Neuronal stem cell (in vitro differentiated cells): ENCODE data around the gene KIAA1549.
"Not testable (repeated sequence)": the region's sequence is repeated elsewhere in the genome, so short reads cannot be mapped to it uniquely, and the experiment has no call there.

Experiments used
- DNase-seq: peaks from one replicate; pipeline ENCODE4 v3.0.0-alpha.2; 2013; ENCODE audit warnings: low spot score
- H2AFZ ChIP-seq: one replicate; pipeline ENCODE4 v1.6.1; 2013; ENCODE audit warnings: mild to moderate bottlenecking, low read length, inconsistent platforms
- H2AK5ac ChIP-seq: 2 replicates; pipeline ENCODE4 v1.6.1; 2013; ENCODE audit warnings: low read depth, mild to moderate bottlenecking, inconsistent platforms, low read length, moderate library complexity, mixed read lengths
- H2BK120ac ChIP-seq: 2 replicates; pipeline ENCODE4 v1.6.1; 2013; ENCODE audit warnings: low read depth, mild to moderate bottlenecking, inconsistent platforms, low read length, moderate library complexity, mixed read lengths
- H2BK12ac ChIP-seq: one replicate; pipeline ENCODE4 v1.6.1; 2013; ENCODE audit warnings: low read length, inconsistent platforms
- H2BK15ac ChIP-seq: 2 replicates; pipeline ENCODE4 v1.6.1; 2013; ENCODE audit warnings: mild to moderate bottlenecking, low read length, inconsistent platforms, mixed read lengths
- H2BK5ac ChIP-seq: one replicate; pipeline ENCODE4 v1.6.1; 2013; ENCODE audit warnings: inconsistent platforms, mild to moderate bottlenecking, low read length, moderate library complexity
- H3K14ac ChIP-seq: one replicate; pipeline ENCODE4 v1.6.1; 2013; ENCODE audit warnings: low read length, inconsistent platforms
- H3K18ac ChIP-seq: 2 replicates; pipeline ENCODE4 v1.6.1; 2013; ENCODE audit warnings: low read length, inconsistent platforms
- H3K23ac ChIP-seq: 2 replicates; pipeline ENCODE4 v1.6.1; 2013; ENCODE audit warnings: low read depth, mild to moderate bottlenecking, mixed read lengths, low read length, inconsistent platforms; ENCODE audit not compliant: poor library complexity
- H3K27ac ChIP-seq: replicated peaks from 3 replicates; pipeline ENCODE4 v1.5.1; 2013; ENCODE audit warnings: low read length, inconsistent platforms
- H3K27me3 ChIP-seq, 3 experiments: 2 replicates each; pipeline ENCODE4 v1.6.1; 2013; ENCODE audit warnings: low read length in 3 of 3, mild to moderate bottlenecking in 2 of 3, inconsistent platforms in 1 of 3, low read depth in 1 of 3, mixed read lengths in 1 of 3, moderate library complexity in 1 of 3; ENCODE audit not compliant: control insufficient read depth in 3 of 3, insufficient read depth in 3 of 3
- H3K36me3 ChIP-seq, 2 donors: replicated peaks in 1 of 2; 2 replicates each; pipeline ENCODE4 v1.6.1; 2013; ENCODE audit warnings: low read length in 2 of 2; ENCODE audit not compliant: control insufficient read depth in 2 of 2, insufficient read depth in 2 of 2
- H3K4ac ChIP-seq: 2 replicates; pipeline ENCODE4 v1.6.1; 2013; ENCODE audit warnings: inconsistent platforms, mild to moderate bottlenecking, low read length, moderate library complexity
- H3K4me1 ChIP-seq, 2 donors: 1 replicate in 1 of 2; 2 replicates in 1 of 2; pipeline ENCODE4 v1.6.1; 2013; ENCODE audit warnings: low read length in 2 of 2, low read depth in 1 of 2; ENCODE audit not compliant: control insufficient read depth in 2 of 2, insufficient read depth in 1 of 2
- H3K4me2 ChIP-seq: one replicate; pipeline ENCODE4 v1.6.1; 2013; ENCODE audit warnings: mild to moderate bottlenecking, low read length, inconsistent platforms; ENCODE audit not compliant: insufficient read depth, poor library complexity, severe bottlenecking
- H3K4me3 ChIP-seq, 2 donors: 2 replicates each; pipeline ENCODE4 v1.5.1; 2013; ENCODE audit warnings: low read length in 2 of 2, mild to moderate bottlenecking in 2 of 2, inconsistent platforms in 1 of 2, moderate library complexity in 1 of 2
- H3K79me1 ChIP-seq: one replicate; pipeline ENCODE4 v1.6.1; 2013; ENCODE audit warnings: low read depth, mild to moderate bottlenecking, inconsistent platforms, low read length, moderate library complexity
- H3K9ac ChIP-seq: one replicate; pipeline ENCODE4 v1.6.1; 2013; ENCODE audit warnings: mild to moderate bottlenecking, low read depth, low read length, inconsistent platforms; ENCODE audit not compliant: poor library complexity
- H3K9me3 ChIP-seq, 2 donors: replicated peaks in 1 of 2; 2 replicates each; pipeline versions ENCODE3 to v1.6.1; 2013; ENCODE audit warnings: low read length in 2 of 2, mild to moderate bottlenecking in 2 of 2, inconsistent platforms in 1 of 2, low read depth in 1 of 2, mixed read lengths in 1 of 2, moderate library complexity in 1 of 2; ENCODE audit not compliant: control insufficient read depth in 2 of 2, insufficient read depth in 1 of 2
- H4K8ac ChIP-seq: one replicate; pipeline ENCODE4 v1.6.1; 2013; ENCODE audit warnings: low read depth, mild to moderate bottlenecking, inconsistent platforms, low read length, moderate library complexity
- H4K91ac ChIP-seq: one replicate; pipeline ENCODE4 v1.6.1; 2013; ENCODE audit warnings: low read length, low read depth, mild to moderate bottlenecking, inconsistent platforms; ENCODE audit not compliant: poor library complexity
- WGBS, 2 donors: extraction: QIAGEN DNeasy Blood & Tissue Kit; methylation state at CpG; one replicate each; pipeline ENCODE4 v1.1.7; 2013; ENCODE audit warnings: missing lambda C conversion rate in 2 of 2, mixed read lengths in 1 of 2; ENCODE audit not compliant: insufficient read length in 2 of 2, insufficient replicate concordance in 1 of 2; ENCODE audit errors: extremely low coverage in 2 of 2; 5-methylcytosine and 5-hydroxymethylcytosine counted together

The KIAA1549 gene

DNA sequence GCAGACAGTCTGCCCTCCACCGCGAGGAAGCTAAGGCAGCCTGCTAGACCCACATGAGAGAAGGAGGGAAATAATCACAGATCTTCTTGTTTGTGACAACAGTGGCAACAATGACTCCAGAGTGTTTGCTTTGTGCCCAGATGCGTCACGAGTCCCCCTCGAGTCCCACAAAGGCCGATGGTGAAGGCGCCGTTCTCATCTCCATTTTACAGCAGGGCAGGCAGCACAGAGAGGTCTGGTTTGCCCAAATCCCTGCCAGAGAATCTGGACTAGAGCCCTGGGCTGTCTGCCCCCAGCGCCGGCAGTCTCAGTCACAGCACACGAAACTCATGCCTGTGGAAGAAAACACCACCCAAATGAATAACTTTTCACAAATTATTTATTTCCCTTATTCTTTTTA, 38.1 kb downstream of the KIAA1549 start:
- Histone ChIP-seq H2BK120ac (no peak overlapping the region), H2BK5ac (no peak overlapping the region), H3K14ac (no peak overlapping the region), H4K8ac (no peak overlapping the region), H3K23ac (no peak overlapping the region), H3K4me3 (no peak overlapping the region), H4K91ac (no peak overlapping the region), H3K79me1 (peaks cover 3% of the 10 kb centered on the region), H3K18ac (peak overlapping the region; percentile 57), H3K27me3 (no peaks in the 10 kb centered on the region), H3K4ac (no peak overlapping the region), H3K9ac (peak overlapping the region; percentile 44), H3K27ac (no peak overlapping the region), H3K9me3 (no peaks in the 10 kb centered on the region), H3K36me3 (peaks cover 0 to 7% of the 10 kb centered on the region in 2 donors), H3K4me1 (no peaks in the 10 kb centered on the region), H2AK5ac (no peak overlapping the region), H2BK12ac (no peak overlapping the region), H2AFZ (no peak overlapping the region), H3K4me2 (no peak overlapping the region), H2BK15ac (no peak overlapping the region)
- no peak for DNase-seq
- WGBS, 2 donors: no CpG with 5 or more reads among the region's 11 CpGs

GRCh38 chr7:138941545-138941944, 39.6 kb downstream of the KIAA1549 start:
- Histone ChIP-seq H2BK120ac (no peak overlapping the region), H3K4me3 (no peak overlapping the region), H2BK15ac (no peak overlapping the region), H2BK12ac (no peak overlapping the region), H2BK5ac (no peak overlapping the region), H3K4ac (no peak overlapping the region), H3K4me2 (no peak overlapping the region), H3K9ac (no peak overlapping the region), H3K27me3 (no peaks in the 10 kb centered on the region), H3K14ac (no peak overlapping the region), H3K9me3 (no peaks in the 10 kb centered on the region), H2AK5ac (no peak overlapping the region), H4K91ac (no peak overlapping the region), H3K23ac (no peak overlapping the region), H3K27ac (no peak overlapping the region), H4K8ac (no peak overlapping the region), H3K18ac (no peak overlapping the region), H3K79me1 (peaks cover 3% of the 10 kb centered on the region), H3K4me1 (no peaks in the 10 kb centered on the region), H2AFZ (no peak overlapping the region), H3K36me3 (peaks cover 0 to 7% of the 10 kb centered on the region in 2 donors)
- no CpG with 5 or more reads among the region's 4 CpGs for WGBS, 2 donors
- no peak for DNase-seq

- not testable (repeated sequence) for H4K91ac ChIP-seq, H4K8ac ChIP-seq, H3K4me2 ChIP-seq, H3K4ac ChIP-seq, DNase-seq, H2BK12ac ChIP-seq, H2BK120ac ChIP-seq, H3K14ac ChIP-seq, H2AFZ ChIP-seq, H3K4me3 ChIP-seq, H3K27ac ChIP-seq, H3K4me1 ChIP-seq, H3K18ac ChIP-seq, H3K9ac ChIP-seq, H3K9me3 ChIP-seq, H3K23ac ChIP-seq, H2BK5ac ChIP-seq, H2BK15ac ChIP-seq, H3K36me3 ChIP-seq, H2AK5ac ChIP-seq, H3K79me1 ChIP-seq, H3K27me3 ChIP-seq
- WGBS, 2 donors: no CpG with 5 or more reads among the region's 1 CpG
Observed at GRCh38 chr7:138940602-138941001, 40.6 kb downstream of the KIAA1549 start.

GRCh38 chr7:138937484-138937883, 43.7 kb downstream of the KIAA1549 start:
- no peak overlapping the region for H4K91ac ChIP-seq
- no peak overlapping the region for H2BK5ac ChIP-seq
- H3K4ac ChIP-seq: no peak overlapping the region
- H2BK120ac ChIP-seq: no peak overlapping the region
- no peak overlapping the region for H3K18ac ChIP-seq
- no peak overlapping the region for H3K4me2 ChIP-seq
- no CpG with 5 or more reads among the region's 7 CpGs for WGBS, 2 donors
- H2BK15ac ChIP-seq: no peak overlapping the region
- H3K14ac ChIP-seq: no peak overlapping the region
- no peak overlapping the region for H2AK5ac ChIP-seq
- peaks cover 0 to 13% of the 10 kb centered on the region in 2 donors for H3K4me1 ChIP-seq
- H3K4me3 ChIP-seq: no peak overlapping the region
- peaks cover 0 to 4% of the 10 kb centered on the region in 2 donors for H3K9me3 ChIP-seq
- H3K27me3 ChIP-seq: no peaks in the 10 kb centered on the region
- H3K23ac ChIP-seq: no peak overlapping the region
- no peak overlapping the region for H2AFZ ChIP-seq
- H3K36me3 ChIP-seq: peaks cover 0 to 5% of the 10 kb centered on the region in 2 donors
- H3K9ac ChIP-seq: no peak overlapping the region
- H4K8ac ChIP-seq: no peak overlapping the region
- no peaks in the 10 kb centered on the region for H3K79me1 ChIP-seq
- H3K27ac ChIP-seq: no peak overlapping the region
- no peak for DNase-seq
- H2BK12ac ChIP-seq: no peak overlapping the region
